ENCODE results near the gene XRCC3. TPM values are rescaled to one million over a fixed set of nuclear protein-coding genes. Genes with fewer than 3 reads are reported as not detected.

XRCC3 gene
- total RNA-seq, 1 donor from 2014 or later = 10.2 TPM

DNA sequence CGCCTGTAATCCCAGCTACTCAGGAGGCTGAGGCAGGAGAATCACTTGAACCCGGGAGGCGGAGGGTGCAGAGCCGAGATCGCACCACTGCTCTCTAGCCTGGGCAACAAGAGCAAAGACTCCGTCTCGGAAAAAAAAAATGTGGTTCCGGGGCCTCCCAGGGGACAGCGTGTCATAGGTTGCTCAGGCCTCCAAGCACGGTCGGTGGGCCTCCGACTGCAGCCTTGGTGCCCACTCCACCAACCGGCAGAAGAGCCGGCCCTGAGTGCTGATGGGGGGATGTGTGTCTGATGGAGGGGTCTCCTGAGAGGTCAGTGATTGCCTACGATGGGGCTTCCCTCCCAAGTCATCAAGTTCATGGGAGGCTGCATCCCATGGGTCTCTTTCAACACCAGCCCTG is 16.2 kb upstream of the XRCC3 start:
- H3K4me1 Mint-ChIP-seq (ENCODE audit: unreplicated experiment) = peaks cover 22% of the 10 kb centered on the region
- peaks cover 7% of the 10 kb centered on the region for H3K27me3 Mint-ChIP-seq (ENCODE audit: unreplicated experiment)
- H3K27ac Mint-ChIP-seq (ENCODE audit: unreplicated experiment) = no peak overlapping the region

GRCh38 chr14:103730490-103731035 is 15.3 kb upstream of the XRCC3 start:
- Mint-ChIP-seq H3K4me3 (ENCODE audit: unreplicated experiment) (no peak overlapping the region), H3K4me1 (ENCODE audit: unreplicated experiment) (peaks cover 22% of the 10 kb centered on the region), H3K9me3 (ENCODE audit: unreplicated experiment) (no peaks in the 10 kb centered on the region), H3K27me3 (ENCODE audit: unreplicated experiment) (peaks cover 7% of the 10 kb centered on the region), H3K36me3 (ENCODE audit: low read depth, unreplicated experiment) (peaks cover 36% of the 10 kb centered on the region), H3K27ac (ENCODE audit: unreplicated experiment) (no peak overlapping the region)
- TF ChIP-seq CTCF (IDR thresholded peaks at IDR 0.05; ENCODE audit: unreplicated experiment) = no peak
- DNase-seq (ENCODE audit: low spot score) = no peak

More for the DNA sequence above, 16.2 kb upstream of the XRCC3 start:
- no peak overlapping the region for H3K4me3 Mint-ChIP-seq (ENCODE audit: unreplicated experiment)
- DNase-seq (ENCODE audit: low spot score) = no peak
- peaks cover 36% of the 10 kb centered on the region for H3K36me3 Mint-ChIP-seq (ENCODE audit: low read depth, unreplicated experiment)
- no peaks in the 10 kb centered on the region for H3K9me3 Mint-ChIP-seq (ENCODE audit: unreplicated experiment)
- no peak for TF ChIP-seq CTCF (IDR thresholded peaks at IDR 0.05; ENCODE audit: unreplicated experiment)

DNA sequence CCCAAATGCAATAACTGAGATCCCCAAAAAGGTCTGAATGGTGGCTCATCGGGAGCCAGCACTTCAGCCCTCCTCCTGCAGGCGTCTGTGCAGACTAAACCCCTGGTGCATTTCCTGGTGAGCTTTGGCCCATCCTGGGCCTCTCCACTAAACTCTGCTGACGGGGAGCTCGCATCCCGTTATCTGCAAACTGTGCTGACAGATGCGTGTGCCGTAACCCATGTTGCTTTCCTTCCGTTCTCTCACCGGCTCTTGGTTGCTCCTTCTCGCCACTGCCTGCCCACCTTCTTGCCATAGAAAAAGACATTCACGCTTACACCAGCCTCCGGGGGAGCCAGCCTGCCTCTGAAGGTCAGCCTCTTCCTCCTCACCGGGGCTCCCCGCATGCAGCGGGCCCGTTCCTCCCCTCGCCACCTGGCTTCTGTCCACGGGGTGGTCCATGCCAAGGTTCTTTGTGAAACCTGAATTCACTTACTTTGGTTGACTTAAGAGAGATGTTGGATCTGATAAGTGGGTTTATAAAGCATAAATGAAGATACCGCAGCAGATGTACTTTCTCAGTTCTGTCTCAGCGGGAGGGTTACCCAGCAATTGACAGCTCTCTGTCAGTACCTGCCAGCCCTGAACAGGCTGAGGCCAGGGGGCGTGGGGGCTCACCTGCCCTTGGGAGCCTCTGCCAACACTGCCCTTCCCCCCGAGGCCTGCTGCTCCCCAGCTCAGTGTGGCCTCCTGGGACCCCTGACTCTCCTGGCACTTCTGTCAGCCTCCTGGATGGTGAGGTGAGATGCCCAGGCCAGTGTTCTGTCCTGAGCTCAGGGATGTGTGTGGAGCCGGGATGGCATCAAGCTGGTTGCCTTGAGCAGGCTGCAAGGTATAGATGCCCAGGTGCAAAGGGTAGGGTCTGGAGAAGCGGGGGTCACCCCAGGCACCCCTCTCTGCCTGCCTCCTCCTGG is 14.5 kb upstream of the XRCC3 start:
- H3K27ac Mint-ChIP-seq (ENCODE audit: unreplicated experiment) = no peak overlapping the region
- H3K9me3 Mint-ChIP-seq (ENCODE audit: unreplicated experiment) = no peaks in the 10 kb centered on the region
- no peak for TF ChIP-seq CTCF (IDR thresholded peaks at IDR 0.05; ENCODE audit: unreplicated experiment)
- DNase-seq (ENCODE audit: low spot score) = no peak
- peaks cover 32% of the 10 kb centered on the region for H3K36me3 Mint-ChIP-seq (ENCODE audit: low read depth, unreplicated experiment)
- peaks cover 7% of the 10 kb centered on the region for H3K27me3 Mint-ChIP-seq (ENCODE audit: unreplicated experiment)
- peaks cover 18% of the 10 kb centered on the region for H3K4me1 Mint-ChIP-seq (ENCODE audit: unreplicated experiment)
- no peak overlapping the region for H3K4me3 Mint-ChIP-seq (ENCODE audit: unreplicated experiment)

GRCh38 chr14:103728721-103729120 is 13.5 kb upstream of the XRCC3 start:
- Mint-ChIP-seq H3K36me3 (ENCODE audit: low read depth, unreplicated experiment) (peaks cover 27% of the 10 kb centered on the region), H3K4me3 (ENCODE audit: unreplicated experiment) (peak overlapping the region; percentile 42), H3K9me3 (ENCODE audit: unreplicated experiment) (no peaks in the 10 kb centered on the region), H3K4me1 (ENCODE audit: unreplicated experiment) (peaks cover 14% of the 10 kb centered on the region), H3K27me3 (ENCODE audit: unreplicated experiment) (peaks cover 7% of the 10 kb centered on the region), H3K27ac (ENCODE audit: unreplicated experiment) (peak overlapping the region; percentile 77)
- no peak for TF ChIP-seq CTCF (IDR thresholded peaks at IDR 0.05; ENCODE audit: unreplicated experiment)
- DNase-seq (ENCODE audit: low spot score) = no peak

GRCh38 chr14:103728141-103728540 is 12.9 kb upstream of the XRCC3 start:
- Mint-ChIP-seq H3K9me3 (ENCODE audit: unreplicated experiment) (no peaks in the 10 kb centered on the region), H3K4me3 (ENCODE audit: unreplicated experiment) (peak overlapping the region; percentile 42), H3K36me3 (ENCODE audit: low read depth, unreplicated experiment) (peaks cover 23% of the 10 kb centered on the region), H3K27me3 (ENCODE audit: unreplicated experiment) (peaks cover 5% of the 10 kb centered on the region), H3K27ac (ENCODE audit: unreplicated experiment) (peak overlapping the region; percentile 77), H3K4me1 (ENCODE audit: unreplicated experiment) (peaks cover 14% of the 10 kb centered on the region)
- TF ChIP-seq CTCF (IDR thresholded peaks at IDR 0.05; ENCODE audit: unreplicated experiment) = no peak
- DNase-seq (ENCODE audit: low spot score) = no peak

Data from endothelial cell (in vitro differentiated cells).